ENCODE measurements around the gene PLCB2.

- TF ChIP-seq CTCF (IDR thresholded peaks at IDR 0.05 in 2 of 3, conservative IDR thresholded peaks at IDR 0.05 in 1 of 3; ENCODE audit: insufficient read depth in 2 of 3, low read depth in 1 of 3, low read length in 3 of 3) (no peak), MAFG (tag; conservative IDR thresholded peaks at IDR 0.05) (no peak), EZH2 (IDR thresholded peaks at IDR 0.05; ENCODE audit: borderline replicate concordance, low read depth, low read length) (no peak), MCM2 (IDR thresholded peaks at IDR 0.05; ENCODE audit: low read depth) (no peak), HNRNPUL1 (IDR thresholded peaks at IDR 0.05; ENCODE audit: low read length) (no peak)
Measured at GRCh38 chr15:40330368-40330836, 22.7 kb upstream of the PLCB2 start.
